ENCODE results near the gene SLC9C2.

GRCh38 chr1:173525926-173526325 is 76.9 kb downstream of the SLC9C2 start:
- TF ChIP-seq CTCF (IDR thresholded peaks at IDR 0.05), result no peak
- TF ChIP-seq POLR2AphosphoS5 (IDR thresholded peaks at IDR 0.05), result no peak
